ENCODE data around the gene SCNN1B.
"Not testable (repeated sequence)": the region's sequence is repeated elsewhere in the genome, so short reads cannot be mapped to it uniquely, and the experiment has no call there.

SCNN1B gene

GRCh38 chr16:23290189-23291062 is 11.7 kb upstream of the SCNN1B start:
- DNase-seq = no peak

DNA sequence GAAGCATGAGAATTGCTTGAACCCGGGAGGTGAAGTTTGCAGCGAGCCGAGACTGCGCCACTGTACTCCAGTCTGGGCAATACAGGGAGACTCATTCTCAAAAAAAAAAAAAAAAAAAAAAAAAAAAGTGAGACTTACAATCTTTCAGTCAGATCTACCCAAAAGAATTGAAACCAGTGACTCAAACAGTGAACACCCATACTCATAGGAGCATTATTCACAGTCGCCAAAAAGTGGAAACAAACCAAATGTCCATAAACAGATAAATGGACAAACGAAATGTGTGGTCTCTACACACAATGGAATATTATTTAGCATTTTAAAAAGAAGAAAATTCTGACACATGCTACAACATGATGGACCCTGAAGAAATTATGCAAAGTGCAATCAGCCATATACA is 9.1 kb upstream of the SCNN1B start:
- DNase-seq = no peak

GRCh38 chr16:23294260-23294659 is 7.8 kb upstream of the SCNN1B start:
- DNase-seq = no peak

DNA sequence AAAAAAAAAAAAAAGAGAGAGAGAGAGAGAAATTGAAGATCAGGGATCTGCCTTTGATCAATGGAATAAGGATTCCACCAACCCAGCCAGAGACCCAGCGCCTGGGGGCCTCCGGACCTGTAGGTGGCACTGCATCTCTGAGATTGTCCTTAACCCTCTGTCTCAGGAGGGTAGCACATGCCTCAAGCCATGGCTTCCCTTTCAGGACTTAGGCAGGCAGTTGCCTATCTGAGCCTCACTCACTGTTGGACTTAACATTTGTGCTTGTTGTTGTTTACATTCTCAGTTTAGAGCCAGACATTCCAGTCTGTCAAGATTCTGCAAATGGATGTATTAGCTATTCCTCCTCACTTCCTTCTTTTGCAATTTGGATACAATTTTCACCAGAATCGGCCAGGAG is 5.1 kb upstream of the SCNN1B start:
- DNase-seq = no peak

DNA sequence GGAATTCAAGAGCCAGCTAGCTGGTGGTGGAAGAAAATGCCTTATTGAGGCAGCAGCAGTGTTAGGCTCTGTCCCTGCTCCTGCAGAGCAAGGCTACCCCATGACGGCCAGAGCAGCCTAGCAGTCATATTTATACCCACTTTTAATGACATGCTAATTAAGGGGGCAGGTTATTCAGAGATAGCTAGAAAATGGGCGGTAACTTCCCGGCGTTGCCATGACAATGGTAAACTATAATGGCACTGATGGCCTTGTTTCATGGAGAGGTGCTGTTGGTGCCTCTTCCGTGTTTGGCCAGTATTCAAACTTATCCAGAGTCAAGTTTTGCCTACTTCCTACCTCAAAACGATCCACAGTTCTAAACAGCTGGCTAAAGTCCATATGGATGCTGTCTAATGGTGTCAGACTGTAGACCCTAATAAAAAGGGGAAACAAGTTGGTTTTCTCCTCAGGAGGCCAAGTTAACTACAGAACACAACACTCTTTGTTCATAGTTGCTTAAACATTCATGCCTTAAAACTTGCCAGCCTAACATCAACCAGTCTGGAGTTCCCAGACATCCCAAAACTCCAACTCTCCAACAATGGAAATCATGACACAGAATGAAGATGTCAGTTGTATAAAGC is 3.7 kb upstream of the SCNN1B start:
- no peak for DNase-seq

GRCh38 chr16:23299815-23300214 is 2.3 kb upstream of the SCNN1B start:
- not testable (repeated sequence) for DNase-seq

GRCh38 chr16:23301251-23302044 is 654 bp upstream of the SCNN1B start:
- no peak for DNase-seq

DNA sequence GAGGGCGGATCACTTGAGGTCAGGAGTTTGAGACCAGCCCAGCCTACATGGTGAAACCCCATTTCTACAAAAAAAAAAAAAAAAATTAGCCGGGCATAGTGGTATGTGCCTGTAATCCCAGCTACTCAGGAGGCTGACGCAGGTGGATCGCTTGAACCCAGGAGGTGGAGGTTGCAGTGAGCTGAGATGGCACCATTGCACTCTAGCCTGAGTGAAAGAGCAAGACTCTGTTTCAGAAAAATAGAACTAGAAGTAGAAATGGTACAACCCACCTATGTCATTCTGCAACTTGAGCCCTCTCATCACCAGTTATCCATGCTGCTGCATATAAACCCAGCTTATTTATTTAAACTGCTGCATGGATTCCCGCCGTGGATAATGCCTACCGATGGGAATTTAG is 1.6 kb downstream of the SCNN1B start:
- no peak for DNase-seq

DNA sequence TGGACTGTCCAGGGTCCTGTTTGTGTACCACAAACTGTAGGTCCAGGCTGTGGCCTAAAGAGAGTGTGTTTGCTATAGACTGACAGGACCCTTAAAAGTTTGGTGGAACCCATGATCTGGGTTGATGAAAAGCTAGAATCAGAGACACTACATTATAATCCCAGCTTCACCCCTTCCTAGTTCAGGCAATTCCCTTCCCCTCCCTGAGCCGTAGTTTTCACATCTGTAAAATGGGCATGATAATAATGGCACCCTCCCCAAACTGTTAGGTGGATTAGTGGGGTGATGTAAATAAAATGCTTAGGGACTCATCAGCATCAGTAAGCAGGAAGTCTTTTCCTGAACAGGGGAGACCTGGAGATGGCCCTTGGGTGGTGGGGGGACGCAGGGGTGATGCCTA is 2.5 kb downstream of the SCNN1B start:
- no peak for DNase-seq

DNA sequence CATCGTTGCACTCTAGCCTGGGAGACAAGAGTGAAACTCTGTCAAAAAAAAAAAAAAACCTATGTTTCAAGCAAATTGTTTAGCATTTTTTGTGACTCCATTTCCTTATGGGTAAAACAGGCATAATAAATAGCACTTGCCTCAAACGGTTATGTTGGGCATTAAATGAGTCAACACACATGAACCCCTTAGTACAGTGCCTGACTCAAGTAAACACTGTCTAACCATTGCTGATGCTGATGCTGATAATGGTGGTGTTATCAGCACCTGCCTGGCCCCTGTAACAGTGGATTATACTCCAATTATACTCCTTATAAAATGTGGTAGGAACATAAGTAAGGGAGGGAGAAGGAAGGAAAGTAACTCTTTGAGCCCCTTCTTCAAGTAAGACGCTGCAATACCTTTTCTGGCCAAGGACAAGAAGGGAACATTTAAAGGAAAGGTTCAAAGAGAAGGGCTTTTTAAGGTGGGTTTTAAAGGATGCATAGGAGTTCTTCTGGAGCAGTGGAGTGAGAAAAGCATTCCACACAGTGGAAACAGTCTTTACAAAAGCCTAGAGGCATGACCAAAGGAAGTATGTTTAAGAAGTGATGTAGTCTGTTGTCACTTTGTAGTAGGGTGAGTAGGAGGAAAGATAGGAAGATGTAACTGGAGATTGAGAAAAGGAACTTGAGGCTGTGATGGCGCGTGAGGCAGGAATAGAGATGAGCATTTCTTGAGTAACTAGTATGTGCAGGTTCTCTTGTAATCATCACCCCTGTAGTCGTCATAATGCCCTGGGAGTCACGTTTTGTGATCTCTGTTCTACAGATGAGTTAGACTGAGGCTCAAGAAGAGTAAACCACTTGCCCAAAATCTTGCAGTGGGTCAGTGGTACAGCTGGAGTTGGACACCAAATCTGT is 4.3 kb downstream of the SCNN1B start:
- DNase-seq = no peak

DNA sequence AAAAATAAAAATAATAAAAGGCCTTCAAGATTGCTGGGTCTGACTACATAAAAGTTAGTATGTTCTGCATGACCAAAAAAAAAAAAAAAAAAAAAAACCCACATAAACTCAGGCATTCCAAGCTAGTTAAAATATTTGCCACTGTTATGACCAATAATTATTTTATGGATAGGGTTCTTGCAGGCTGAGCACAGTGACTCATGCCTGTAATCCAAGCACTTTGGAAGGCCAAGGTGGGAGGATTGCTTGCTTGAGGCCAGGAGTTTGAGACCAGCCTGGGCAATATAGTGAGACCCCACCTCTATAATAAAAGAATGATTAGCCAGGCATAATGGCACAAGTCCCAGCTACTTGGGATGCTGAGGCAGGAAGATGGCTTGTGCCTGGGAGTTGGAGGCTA is 8.1 kb downstream of the SCNN1B start:
- no peak for DNase-seq

- DNase-seq = no peak
Observed at GRCh38 chr16:23310744-23311143, 8.6 kb downstream of the SCNN1B start.

GRCh38 chr16:23316232-23316631 is 14.1 kb downstream of the SCNN1B start:
- DNase-seq = no peak

- no peak for DNase-seq
Observed at GRCh38 chr16:23316634-23317265, 14.6 kb downstream of the SCNN1B start.

DNA sequence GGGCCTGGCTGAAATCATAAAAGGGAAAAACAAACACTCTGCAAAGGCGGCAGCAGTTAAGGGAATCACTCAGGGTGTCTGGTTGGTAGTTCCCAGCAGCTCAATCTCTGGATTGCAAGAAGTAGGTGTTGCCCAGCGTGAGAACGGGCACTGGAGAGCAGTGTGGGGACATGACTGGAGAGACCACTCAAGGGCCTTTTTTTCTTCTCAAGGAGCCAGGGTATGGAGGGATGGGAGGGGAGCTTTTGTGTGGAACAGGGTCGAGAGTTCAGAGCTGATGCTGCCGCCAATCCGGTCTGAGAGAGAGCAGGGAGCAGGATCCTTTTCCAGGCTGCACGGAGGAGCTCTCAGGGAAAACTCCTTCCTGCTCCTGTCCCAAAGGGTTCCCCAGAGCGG is 15.2 kb downstream of the SCNN1B start:
- DNase-seq = no peak

DNA sequence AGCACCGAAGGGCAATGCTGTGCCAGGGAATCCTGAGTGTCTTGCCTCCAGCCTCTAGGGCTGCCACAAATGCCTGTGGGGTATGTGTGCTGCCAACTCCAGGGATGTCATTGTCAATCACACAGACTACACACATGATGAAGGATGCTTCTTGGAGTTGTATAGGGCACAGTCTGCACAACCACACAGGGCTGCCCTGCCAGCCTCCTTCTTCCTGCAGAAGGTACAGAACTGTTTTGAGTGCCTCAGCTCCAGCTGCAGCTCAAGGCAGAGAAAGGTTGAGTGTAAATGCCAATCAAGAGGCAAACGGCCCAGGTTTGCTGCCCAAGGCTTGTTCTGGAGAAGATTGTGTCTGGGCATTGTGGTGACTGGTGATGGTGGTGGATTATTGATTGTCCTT is 15.6 kb downstream of the SCNN1B start:
- DNase-seq = no peak

DNA sequence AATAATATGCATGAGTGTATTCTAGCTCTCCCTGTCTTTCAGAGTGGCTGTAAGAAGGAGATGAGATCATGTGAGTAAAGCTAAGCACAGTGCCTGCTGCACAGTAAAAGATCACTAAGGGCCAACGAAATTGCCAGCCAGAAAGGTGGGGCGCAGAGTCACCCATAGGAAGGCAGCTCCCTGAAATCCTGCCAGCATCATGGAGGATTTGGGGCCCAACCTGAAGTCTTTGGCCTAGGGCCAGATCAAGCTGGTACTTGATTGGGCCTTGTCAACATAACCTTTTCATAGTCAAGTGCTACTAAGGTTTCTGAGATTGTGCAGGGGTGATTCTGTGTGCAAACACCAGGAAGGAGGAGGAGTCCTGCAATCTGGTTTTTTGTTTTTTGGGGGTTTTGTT is 16.5 kb downstream of the SCNN1B start:
- no peak for DNase-seq

- no peak for DNase-seq
Observed at GRCh38 chr16:23319861-23320615, 17.9 kb downstream of the SCNN1B start.

- no peak for DNase-seq
Observed at GRCh38 chr16:23320693-23321092, 18.6 kb downstream of the SCNN1B start.

- no peak for DNase-seq
Observed at GRCh38 chr16:23321206-23321875, 19.2 kb downstream of the SCNN1B start.
